ENCODE measurements around the gene LLPH. TPM values are rescaled to one million over a fixed set of nuclear protein-coding genes. Genes with fewer than 3 reads are reported as not detected.

LLPH gene
- total RNA-seq, 1 experiment from 2014 or later, result 44.3 TPM

DNA sequence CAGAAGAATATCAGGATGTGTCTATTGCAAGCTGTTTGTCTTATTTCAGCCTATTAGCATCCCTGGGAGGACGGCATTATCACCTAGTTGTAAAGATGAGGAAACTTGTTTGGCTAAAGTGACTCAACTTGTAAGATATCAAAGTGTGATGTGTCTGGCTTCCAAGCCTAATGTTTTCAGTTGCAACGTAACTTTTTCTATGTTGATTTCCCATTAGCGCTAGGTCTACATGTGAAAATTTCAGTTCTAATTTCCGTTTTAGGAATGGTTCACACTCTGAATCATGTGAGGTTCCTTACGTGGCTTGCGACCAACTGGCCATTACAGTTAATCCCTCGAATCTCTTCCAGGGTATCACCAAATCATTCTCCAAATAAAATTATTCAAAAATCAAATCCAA lies 58.0 kb downstream of the LLPH start:
- Mint-ChIP-seq H3K27ac (ENCODE audit: low read depth, unreplicated experiment) (no peak overlapping the region), H3K4me3 (ENCODE audit: unreplicated experiment) (no peak overlapping the region), H3K9me3 (ENCODE audit: unreplicated experiment) (no peaks in the 10 kb centered on the region), H3K27me3 (ENCODE audit: insufficient read depth, unreplicated experiment) (no peaks in the 10 kb centered on the region), H3K36me3 (ENCODE audit: insufficient read depth, unreplicated experiment) (no peaks in the 10 kb centered on the region), H3K4me1 (ENCODE audit: insufficient read depth, unreplicated experiment) (no peaks in the 10 kb centered on the region)
- BruUV-seq (replicated peaks), result no TSS peak
- POLR2A ChIA-PET, result no interaction called here
- intact Hi-C loops (cut with micrococcal nuclease), result no loop called here
- CTCF ChIA-PET, result interaction anchor here (1.5 kb wide), 1 partner anchor 13 kb away, joined by 6 read pairs; no protein-coding TSS in a partner anchor
- no peak for TF ChIP-seq CTCF (IDR thresholded peaks at IDR 0.05; ENCODE audit: unreplicated experiment)
- no peak for DNase-seq (ENCODE audit: unreplicated experiment)

- Mint-ChIP-seq H3K4me3 (ENCODE audit: unreplicated experiment) (no peak overlapping the region), H3K27ac (ENCODE audit: low read depth, unreplicated experiment) (no peak overlapping the region), H3K9me3 (ENCODE audit: unreplicated experiment) (no peaks in the 10 kb centered on the region), H3K36me3 (ENCODE audit: insufficient read depth, unreplicated experiment) (no peaks in the 10 kb centered on the region), H3K4me1 (ENCODE audit: insufficient read depth, unreplicated experiment) (no peaks in the 10 kb centered on the region), H3K27me3 (ENCODE audit: insufficient read depth, unreplicated experiment) (no peaks in the 10 kb centered on the region)
- DNase-seq (ENCODE audit: unreplicated experiment), result no peak
- TF ChIP-seq CTCF (IDR thresholded peaks at IDR 0.05; ENCODE audit: unreplicated experiment), result no peak
- intact Hi-C loops (cut with micrococcal nuclease), result no loop called here
- BruUV-seq (replicated peaks), result no TSS peak
- ChIA-PET POLR2A (no interaction called here), CTCF (interaction anchor here (0.6 to 0.7 kb wide), 2 partner anchors 8 to 84 kb away, joined by 3 read pairs; no protein-coding TSS in a partner anchor)
These were observed 58.4 kb downstream of the LLPH start for GRCh38 chr12:66072135-66072534.

DNA sequence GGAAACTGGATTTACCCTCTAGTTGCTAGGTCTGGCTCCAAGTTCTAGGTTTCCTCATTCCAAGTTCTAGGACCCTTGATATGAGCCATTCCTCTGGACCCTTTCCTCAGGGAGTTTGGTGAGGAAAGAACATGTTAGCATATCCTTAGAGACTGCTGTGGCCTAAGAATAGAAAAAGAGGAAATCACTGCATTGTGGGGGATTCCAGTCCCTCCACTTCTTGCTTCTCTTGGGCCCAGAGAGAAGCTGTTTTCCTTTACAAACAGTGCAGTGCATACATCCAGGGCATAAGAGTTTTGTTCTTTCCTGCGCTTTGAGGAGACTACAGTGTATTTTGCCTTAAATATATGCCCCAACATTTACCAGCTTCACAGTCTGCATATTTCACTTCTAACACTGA lies 59.0 kb downstream of the LLPH start:
- no peak overlapping the region for H3K27ac Mint-ChIP-seq (ENCODE audit: low read depth, unreplicated experiment)
- H3K4me3 Mint-ChIP-seq (ENCODE audit: unreplicated experiment), result no peak overlapping the region
- ChIA-PET POLR2A (no interaction called here), CTCF (interaction anchor here (0.6 to 0.7 kb wide), 2 partner anchors 8 to 83 kb away, joined by 3 read pairs; no protein-coding TSS in a partner anchor)
- intact Hi-C loops (cut with micrococcal nuclease), result no loop called here
- H3K36me3 Mint-ChIP-seq (ENCODE audit: insufficient read depth, unreplicated experiment), result no peaks in the 10 kb centered on the region
- no peaks in the 10 kb centered on the region for H3K27me3 Mint-ChIP-seq (ENCODE audit: insufficient read depth, unreplicated experiment)
- BruUV-seq (replicated peaks), result no TSS peak
- TF ChIP-seq CTCF (IDR thresholded peaks at IDR 0.05; ENCODE audit: unreplicated experiment), result no peak
- H3K9me3 Mint-ChIP-seq (ENCODE audit: unreplicated experiment), result no peaks in the 10 kb centered on the region
- no peak for DNase-seq (ENCODE audit: unreplicated experiment)
- H3K4me1 Mint-ChIP-seq (ENCODE audit: insufficient read depth, unreplicated experiment), result no peaks in the 10 kb centered on the region

GRCh38 chr12:66070378-66071120 lies 60.0 kb downstream of the LLPH start:
- ChIA-PET CTCF (interaction anchor here (0.6 to 0.7 kb wide), 3 partner anchors 8 to 102 kb away, joined by 3 read pairs; no protein-coding TSS in a partner anchor), POLR2A (no interaction called here)
- Mint-ChIP-seq H3K9me3 (ENCODE audit: unreplicated experiment) (no peaks in the 10 kb centered on the region), H3K27ac (ENCODE audit: low read depth, unreplicated experiment) (no peak overlapping the region), H3K4me1 (ENCODE audit: insufficient read depth, unreplicated experiment) (no peaks in the 10 kb centered on the region), H3K36me3 (ENCODE audit: insufficient read depth, unreplicated experiment) (no peaks in the 10 kb centered on the region), H3K27me3 (ENCODE audit: insufficient read depth, unreplicated experiment) (no peaks in the 10 kb centered on the region), H3K4me3 (ENCODE audit: unreplicated experiment) (no peak overlapping the region)
- no TSS peak for BruUV-seq (replicated peaks)
- intact Hi-C loops (cut with micrococcal nuclease), result no loop called here
- DNase-seq (ENCODE audit: unreplicated experiment), result no peak
- TF ChIP-seq CTCF (IDR thresholded peaks at IDR 0.05; ENCODE audit: unreplicated experiment), result no peak

Data from MCF 10A (cell line).